ENCODE data around the gene CCDC146. TPM values are rescaled to one million over a fixed set of nuclear protein-coding genes. Genes with fewer than 3 reads are reported as not detected.

Gene CCDC146
- total RNA-seq, 2 donors from 2014 or later, result 4.7 to 6.8 TPM

GRCh38 chr7:77337456-77337990, 215.1 kb downstream of the CCDC146 start:
- ATAC-seq, result no peak
- intact Hi-C loops (cut with DNase I), result no loop called here
- no peak for DNase-seq

DNA sequence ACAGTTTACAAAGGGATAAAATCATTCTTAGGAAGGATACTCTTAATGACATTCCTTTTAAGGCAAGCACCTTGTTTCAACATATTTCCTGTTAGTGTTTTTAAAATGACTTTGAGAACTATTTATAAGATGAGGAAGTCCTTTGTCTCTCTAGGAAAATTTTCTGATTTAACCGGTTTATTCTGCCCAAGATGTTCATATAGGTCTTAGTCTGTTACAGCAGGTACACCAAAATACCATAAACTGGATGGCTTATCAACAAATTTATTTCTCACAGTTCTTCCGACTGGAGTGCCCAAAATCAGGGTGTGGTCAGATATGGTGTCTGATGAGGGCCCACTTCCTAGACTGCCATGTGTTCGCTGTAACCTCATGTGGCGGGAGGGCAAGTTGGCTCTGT, 215.8 kb downstream of the CCDC146 start:
- intact Hi-C loops (cut with DNase I), result no loop called here
- DNase-seq, result no peak
- ATAC-seq, result peak in 1 of 2 donors; percentile 19

GRCh38 chr7:77338883-77339629, 216.6 kb downstream of the CCDC146 start:
- no peak for DNase-seq
- intact Hi-C loops (cut with DNase I), result no loop called here
- ATAC-seq, result peak; percentile 15 to 41

GRCh38 chr7:77339726-77340125, 217.3 kb downstream of the CCDC146 start:
- intact Hi-C loops (cut with DNase I), result no loop called here
- ATAC-seq (no peak), DNase-seq (no peak)

Other genes starting within 250 kb of the CCDC146 start
- gene SPDYE17, start 90.3 kb upstream of the CCDC146 start, total RNA-seq, result not detected
- under 1 TPM; 0.50 to 0.94 TPM for gene SPDYE18, start 60.1 kb upstream of the CCDC146 start, total RNA-seq
- 10 to 100 TPM; 19.7 to 20.8 TPM for gene FGL2, start 77.2 kb downstream of the CCDC146 start, total RNA-seq

Measured in left cardiac atrium (tissue), 4 donors.